NK-92 treated with Interleukin-12 subunit alpha and Interleukin-12 subunit beta, amount 100 ng/mL, for 24 hours (cell line): ENCODE measurements around the gene FN1.
"Not testable (repeated sequence)": the region's sequence is repeated elsewhere in the genome, so short reads cannot be mapped to it uniquely, and the experiment has no call there.

Experiments used
- DNase-seq: peaks from one replicate; lab custom pipeline; 2025; lab: John Stamatoyannopoulos, UW

FN1 gene

DNA sequence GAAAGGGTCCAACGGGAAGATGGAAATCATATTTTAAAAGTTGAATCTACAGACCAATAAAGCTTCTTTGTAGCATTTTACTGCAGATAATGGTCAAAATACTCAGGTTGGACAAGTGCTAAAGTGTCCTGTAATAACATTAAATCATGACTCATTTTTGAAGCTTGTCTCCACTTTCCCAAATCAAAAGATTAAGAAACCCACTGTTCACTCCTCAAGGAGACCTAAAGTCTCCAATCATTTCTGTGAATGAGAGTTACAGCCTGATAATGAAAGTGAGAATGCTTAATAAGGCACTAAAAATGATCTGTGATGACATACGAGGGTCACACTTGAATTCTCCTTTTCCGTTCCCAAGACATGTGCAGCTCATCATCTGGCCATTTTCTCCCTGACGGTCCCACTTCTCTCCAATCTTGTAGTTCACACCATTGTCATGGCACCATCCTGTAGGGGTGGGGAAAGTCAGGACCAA lies 70.6 kb downstream of the FN1 start:
- no peak for DNase-seq

DNA sequence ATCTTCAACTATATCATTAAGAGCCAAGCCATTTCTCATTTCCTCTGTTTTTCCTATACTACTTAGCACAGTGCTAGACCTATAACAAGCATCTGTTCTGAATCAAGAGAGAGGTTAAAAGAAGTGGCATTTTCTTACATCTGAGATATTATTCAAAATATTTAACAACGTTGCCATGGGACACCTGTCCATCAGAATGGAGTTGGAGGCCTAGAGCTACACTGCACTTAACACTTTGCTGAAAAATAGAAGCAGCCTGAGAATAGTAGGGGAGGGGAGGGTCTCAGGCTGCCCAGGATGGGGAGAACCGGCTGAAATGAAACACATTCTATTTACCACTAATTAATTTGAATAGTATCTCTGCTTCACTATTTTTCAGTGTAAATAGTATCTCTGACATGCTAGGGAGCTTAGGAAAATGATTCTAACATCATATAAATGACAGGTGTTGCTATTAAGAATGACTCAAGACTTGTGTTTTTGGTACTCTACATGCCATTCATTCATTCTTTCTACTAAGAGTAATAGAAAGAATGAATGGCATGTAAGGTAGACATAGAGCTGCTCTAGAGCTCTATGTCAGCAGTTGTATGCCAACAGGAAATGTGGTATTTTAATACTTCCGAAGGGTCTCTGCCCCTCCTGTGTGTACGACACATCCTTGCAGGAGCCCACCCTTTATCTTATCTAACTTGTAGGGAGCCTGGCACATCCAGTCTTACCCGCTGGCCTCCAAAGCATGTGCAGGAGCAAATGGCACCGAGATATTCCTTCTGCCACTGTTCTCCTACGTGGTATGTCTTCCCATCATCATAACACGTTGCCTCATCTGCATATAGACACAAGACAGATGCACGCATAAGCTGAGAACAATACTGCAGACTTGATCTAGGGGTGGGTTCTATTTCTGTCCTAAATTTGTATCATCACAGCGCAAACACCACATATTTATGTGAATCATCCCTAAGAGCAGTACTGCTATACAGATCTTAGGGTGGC lies 71.4 kb downstream of the FN1 start:
- no peak for DNase-seq

DNA sequence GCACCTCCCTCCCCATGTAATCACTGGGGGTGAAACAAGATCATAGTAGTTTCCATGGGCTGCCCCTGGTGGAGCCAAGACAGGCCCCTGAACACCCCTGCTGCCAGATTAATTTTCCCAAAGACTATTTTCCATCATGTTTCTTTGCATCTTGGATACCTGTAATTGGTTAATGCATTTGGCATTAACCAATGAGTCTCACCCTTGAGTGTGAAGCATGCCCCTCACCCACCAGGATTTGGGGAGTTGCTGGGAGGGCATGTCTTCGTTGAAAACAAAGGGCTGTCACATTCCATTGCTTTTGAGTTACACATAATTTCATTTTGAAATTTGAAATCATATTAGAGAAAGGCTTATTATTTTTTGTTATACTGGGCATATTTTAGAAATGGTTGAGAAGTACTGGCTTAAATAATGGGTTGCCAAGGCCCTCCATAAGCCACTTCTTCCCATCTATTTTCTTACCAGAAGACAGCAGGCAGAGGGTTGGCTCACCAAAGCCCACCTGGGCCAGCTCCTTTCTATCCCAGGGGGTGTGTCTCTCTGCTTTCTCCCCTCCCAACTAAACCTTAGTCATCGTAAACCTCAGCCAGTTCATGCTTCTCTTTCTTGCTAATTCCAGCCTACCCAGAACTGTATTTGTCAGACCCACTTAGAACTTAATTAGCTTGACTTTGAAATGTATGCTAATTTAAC lies 72.3 kb downstream of the FN1 start:
- DNase-seq, result no peak

DNA sequence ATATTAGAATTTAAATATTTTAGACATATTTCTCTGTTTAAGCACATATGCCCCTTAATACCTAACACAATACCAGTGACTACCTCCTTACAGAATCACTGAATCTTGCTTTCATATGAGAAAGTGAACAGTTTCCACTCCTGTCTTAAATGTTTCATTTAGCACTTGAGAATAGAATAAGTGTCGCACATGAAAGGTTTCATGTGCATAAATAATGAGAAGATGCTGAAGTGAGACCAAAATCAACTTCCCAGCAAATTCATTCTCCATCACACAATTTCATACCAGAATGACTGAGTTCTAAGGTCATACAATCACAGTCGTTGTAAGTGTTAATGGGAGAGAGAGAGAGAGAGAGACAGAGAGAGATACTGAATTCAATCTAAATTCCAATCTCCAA lies 72.8 kb downstream of the FN1 start:
- DNase-seq, result no peak

DNA sequence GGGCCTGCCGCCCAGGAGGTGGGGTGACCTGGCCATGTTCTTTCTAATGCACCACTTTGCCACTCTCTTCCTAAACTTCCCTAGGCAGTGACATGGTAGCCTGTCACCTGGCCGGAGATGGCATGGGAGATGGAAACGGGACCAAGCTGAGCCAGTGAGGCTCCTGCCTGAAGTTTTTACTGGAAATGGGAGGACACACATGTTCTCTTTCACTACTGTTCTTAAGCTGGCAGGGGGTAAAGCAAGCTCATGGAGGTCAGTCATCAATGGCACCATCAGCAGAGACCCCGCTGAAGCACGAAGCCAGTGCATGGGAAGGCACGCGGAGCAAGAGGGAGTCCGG lies 73.3 kb downstream of the FN1 start:
- DNase-seq, result no peak

DNA sequence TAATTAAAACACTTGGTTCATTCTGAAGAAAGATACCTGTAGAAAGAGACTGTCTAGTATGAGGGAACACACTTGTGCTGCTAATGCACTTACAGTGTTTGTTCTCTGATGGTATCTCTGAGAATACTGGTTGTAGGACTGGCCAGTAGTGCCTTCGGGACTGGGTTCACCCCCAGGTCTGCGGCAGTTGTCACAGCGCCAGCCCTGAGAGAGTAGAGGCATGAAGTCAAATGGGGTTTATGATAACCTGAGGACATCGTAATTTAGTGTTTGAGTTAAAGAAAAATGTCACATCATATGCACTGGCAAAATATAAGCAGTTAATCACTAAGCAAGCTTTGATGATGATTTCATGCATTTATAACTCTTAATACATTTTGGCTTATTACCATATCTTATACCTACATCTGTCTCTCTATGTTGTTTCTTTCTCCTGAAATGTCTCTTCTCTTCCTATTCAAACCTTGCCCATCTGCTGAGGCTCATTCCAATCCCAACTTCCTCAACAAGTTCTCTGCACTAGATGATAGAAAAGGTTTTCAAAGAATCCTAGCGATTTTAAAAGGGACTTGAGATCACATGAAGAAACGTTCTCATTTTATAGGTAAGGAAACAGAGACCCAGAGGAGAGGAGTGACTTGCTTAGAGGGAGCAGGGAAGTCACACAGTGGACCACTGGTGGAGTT lies 73.8 kb downstream of the FN1 start:
- DNase-seq, result no peak

DNA sequence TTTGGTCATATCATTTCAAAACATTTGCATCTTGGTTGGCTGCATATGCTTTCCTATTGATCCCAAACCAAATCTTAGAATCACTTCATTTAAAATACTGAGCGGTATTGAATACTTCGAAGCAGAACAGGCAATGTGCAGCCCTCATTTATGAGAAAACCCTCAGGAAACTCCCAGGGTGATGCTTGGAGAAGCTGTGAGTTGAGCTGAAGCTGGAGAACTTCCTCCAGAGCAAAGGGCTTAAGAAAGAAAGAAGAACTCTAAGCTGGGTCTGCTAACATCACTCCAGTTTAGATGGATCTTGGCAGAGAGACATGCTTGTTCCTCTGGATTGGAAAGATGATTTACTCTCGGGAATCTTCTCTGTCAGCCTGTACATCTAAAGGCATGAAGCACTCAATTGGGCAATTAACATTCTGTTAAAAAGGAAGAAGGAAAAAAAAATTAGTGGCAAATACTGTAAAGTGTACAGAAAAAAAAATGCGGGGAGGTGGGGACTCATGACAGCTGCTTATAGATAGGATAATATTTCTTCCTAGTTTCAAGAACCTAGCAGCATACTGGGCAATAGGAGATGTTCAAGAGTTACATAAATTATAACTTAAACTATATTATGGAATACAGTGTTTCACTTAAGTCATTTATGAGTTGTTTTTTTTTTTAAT lies 74.5 kb downstream of the FN1 start:
- DNase-seq, result no peak

DNA sequence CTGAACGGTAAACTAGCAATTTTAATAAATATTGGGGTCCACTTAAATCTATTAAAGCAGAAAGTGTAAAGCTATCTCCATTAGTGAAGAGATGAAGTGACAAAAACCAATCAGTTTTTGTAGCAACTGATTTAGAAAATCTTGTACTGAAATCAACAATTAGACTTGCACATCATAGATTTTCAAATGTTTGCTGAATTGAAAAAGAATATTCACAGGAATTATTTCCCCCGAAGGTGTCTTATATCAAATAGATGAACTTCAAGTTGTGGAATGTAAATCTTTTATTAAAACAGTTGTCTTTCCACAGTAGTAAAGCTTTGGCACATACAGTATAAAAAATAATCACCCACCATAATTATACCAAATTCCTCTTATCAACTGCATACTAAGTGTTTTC lies 75.3 kb downstream of the FN1 start:
- no peak for DNase-seq

DNA sequence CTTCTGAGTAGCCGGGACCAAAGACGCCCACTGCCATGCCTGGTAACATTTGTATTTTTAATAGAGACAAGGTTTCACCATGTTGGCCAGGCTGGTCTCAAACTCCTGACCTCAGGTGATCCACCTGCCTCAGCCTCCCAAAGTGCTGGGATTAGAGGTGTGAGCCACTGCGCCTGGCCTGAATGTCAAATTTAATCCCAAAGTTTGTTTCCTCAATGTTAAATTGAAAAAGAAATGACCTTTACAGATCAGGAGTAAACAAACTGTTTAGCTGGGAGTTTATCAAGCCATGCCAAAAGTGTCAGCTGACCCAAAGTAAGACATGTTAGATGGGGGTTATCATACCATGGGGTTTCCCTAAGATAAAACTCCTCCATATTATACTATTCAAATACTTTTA lies 75.8 kb downstream of the FN1 start:
- DNase-seq, result not testable (repeated sequence)

DNA sequence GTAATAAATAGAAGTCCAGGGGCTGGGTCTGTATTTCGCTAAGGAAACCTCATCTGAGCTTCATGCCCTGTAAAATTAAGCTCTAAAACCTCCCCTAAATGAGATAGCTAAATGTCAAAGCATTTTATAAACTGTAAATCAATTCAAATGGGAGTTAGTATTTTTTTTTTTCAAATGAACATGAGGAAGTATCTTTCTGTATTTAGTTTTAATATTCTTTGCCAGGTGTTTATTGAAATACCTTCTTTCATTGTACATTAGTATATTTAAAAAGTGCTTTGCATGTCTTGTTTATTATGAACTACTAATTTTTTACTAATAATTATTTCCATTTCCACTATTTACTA lies 76.3 kb downstream of the FN1 start:
- DNase-seq, result no peak

DNA sequence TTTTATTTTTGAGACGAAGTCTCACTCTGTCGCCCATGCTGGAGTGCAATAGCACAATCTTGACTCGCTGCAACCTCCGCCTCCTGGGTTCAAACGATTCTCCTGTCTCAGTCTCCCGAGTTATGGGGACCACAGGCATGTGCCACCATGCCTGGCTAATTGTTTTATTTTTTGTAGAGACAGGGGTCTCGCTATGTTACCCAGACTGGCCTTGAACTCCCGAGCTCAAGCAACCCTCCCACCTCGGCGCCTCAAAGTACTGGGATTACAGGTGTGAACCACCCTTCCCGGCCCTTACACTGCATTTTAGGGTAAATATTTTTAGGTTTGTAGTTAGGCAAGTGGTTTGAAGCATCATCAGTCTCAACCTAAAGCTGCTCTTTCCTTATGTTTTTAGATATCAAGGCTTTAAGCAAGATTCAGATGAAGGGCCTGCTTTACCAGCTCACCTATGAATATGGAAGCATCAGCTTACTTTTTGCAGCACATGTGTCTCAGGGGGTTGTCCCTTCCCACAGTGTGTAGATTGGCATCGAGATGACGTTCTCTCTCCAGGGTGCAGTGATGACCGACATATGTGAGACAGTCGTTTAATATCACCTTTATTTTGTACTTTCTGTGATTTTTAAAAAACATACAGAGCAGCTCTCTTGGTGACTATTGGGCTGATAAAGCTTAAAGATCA lies 76.8 kb downstream of the FN1 start:
- DNase-seq, result no peak

DNA sequence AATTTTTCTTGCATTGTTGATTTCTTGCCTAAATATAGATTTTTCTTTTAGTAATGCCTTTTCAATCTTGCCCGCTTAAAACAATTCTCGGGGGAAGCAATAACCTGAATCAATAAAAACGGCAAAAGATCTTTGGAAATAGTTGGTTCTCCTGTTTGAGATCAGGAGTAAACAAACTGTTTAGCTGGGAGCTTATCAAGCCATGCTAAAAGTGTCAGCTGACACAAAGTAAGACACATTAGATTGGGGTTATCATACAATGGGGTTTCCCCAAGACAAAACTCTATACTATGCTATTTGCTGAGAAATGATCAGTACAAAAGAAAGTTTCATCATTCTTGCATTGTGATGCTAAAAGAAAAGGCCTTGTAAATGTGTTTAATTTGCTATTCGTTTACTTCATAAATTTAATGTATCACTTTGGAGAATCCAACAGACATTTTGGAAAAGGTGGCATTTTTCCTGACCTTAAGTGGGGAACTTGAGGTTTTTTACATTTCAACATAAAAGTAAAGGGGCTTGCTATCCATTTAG lies 77.5 kb downstream of the FN1 start:
- no peak for DNase-seq

DNA sequence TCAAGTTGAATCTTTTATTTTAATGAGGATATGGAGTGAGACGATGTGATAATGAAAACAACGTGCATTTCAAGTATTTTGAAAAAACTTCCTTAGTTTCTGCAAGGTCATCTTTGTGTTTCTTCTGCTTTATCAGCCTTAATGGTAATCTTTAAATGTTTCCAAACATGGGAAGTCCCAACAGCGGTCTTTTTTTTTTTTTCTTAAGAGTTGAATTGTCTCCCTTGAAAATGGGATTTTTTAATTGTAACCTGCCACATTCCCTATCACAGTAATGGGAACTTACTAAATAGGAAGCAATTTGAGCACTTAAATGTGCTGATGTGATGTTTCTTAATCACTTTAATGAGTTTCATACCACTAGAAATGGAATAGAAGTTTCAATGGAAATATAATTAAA lies 78.2 kb downstream of the FN1 start:
- DNase-seq, result no peak

DNA sequence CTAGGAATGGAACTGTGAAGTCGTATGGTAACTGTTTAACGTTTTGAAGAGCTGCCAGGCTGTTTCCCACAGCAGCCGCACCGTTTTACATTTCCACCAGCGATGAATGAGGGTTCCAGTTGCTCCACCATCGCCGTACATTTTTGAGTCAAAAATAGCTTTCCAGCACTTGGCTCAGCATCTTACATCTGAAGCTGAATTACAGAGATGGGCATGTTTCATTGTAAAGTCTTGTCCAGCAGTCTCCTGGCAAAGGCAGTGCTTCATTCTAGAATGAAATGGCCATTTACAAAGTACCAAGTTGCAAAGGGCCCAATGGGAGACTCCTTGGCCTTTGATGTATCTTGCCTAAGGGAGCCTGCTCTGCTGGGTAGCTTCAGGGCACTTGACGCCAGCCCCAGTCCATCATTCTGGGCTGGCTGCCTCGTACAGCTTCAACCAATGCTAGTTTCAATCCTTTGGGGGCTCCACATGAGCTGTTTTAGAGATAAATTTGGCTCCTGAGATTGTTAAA lies 78.9 kb downstream of the FN1 start:
- no peak for DNase-seq

DNA sequence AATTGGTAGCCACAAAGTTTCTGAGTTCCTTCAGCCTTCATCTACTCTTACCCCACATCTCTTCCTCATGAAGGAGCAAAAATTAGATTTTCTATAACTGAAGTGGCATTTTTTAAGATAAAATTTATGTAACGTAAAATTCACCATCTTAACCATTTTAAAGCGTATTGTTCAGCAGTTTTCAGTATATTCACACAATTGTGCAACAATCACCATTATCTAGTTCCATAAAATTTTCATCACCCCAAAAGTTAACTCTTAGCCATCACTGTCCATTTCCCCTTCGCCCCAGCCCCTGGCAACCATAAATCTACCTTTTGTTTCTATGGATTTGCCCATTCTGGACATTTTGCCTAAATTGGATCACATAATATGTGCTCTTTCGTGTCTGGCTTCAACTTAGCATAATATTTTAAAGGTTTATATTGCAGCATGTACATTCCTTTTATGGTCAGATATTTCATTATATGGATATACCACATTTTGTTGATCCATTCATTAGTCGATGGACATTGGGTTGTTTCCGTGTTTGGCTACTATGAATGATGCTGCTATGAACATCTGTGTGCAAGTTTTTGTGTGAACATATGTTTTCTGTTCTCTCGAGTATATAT lies 79.4 kb downstream of the FN1 start:
- DNase-seq, result no peak

DNA sequence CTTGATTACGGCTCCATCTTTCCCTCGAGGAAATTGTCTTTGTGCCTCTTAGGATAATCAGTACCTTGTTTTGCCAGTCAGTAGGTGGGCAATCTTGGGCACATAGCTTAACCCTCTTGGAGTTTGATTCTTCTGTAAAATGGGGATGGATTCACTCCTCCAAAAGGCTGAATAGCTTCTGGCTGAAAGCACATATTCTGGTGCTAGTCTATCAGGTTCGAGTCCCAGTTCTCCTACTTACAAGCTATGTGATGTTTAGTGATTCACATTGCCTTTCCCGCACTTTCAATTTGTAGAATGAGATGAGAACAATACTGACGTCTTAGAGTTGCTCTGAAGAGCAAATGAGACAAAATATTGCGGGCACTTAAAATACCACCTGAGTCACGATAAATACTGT lies 80.1 kb downstream of the FN1 start:
- no peak for DNase-seq

DNA sequence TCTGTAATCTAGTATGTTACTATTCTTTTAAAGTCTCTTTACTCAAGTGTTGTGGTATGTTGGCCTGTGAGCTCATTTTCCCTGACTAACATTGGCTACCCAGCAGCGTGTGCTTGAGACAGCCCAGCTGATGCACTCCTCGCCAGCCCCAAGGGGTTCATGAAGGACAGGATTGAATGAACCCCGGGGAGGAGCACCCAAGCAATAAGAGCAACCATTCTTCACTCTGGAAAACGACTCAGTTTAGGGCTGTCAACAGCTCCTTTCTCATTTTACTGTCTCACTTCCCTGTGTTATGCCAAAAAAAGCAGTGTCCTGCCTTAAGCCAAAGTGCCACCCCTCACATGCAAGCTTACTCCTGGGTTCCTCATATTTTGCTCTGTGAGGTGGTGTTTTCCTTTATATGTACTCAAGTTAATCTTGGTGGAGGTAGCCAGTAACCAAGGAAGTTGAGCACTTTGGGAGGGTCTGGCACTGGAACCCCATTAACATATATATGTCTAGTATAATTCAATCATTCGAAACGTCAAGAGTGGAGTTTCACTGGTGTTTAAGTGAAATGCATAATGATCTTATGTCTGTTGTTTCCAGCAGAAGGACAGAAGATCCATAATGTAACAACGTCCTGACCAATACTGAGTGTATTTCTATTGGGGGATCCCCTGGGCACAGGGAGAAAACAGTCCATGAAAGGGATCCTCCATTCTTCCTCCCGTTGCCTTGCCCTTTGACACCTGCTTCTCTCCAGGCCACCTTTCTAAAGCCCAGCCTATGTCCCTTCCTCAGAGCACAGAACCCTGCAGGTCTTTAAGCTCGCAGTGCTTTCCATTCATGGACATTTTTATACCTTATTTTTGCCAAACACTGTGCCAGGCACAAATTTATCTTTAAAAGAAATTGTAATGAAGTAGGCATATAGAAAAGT lies 80.8 kb downstream of the FN1 start:
- DNase-seq, result no peak

DNA sequence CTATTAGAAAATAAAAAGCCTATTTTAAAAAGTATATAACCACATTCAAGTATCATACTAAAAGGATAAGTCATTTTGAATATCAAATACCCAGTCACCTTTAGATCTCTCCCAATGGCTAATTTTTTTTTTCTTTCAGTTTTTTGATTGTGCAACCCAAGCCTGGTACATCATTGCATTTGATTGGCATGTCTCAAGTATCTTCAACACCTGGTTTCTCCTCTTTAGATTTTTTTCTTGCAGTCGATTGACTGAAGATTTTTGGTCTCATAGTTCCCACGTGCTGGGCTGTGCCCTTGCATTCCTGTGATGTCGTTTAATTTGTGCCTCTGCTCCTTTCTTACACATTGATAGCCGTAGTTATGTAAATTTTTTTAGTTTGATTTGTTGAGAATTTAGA lies 83.3 kb downstream of the FN1 start:
- no peak for DNase-seq

DNA sequence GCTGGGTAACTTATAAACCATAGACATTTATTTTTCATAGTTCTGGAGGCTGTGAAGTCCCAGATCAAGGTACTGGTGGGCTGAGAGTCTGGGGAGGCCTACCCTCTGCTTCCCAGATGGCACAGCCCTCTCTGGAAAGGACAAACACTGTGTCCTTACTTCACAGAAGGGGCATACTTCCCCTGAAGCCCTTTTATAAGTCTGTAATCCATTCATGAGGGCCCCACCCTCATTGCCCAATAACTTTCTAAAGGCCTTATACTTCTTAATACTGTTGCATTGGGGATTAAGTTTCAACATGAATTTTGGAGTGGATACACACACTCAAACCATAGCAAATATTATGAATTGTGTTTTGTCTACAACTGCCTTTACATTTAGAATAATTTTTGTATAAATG lies 88.0 kb downstream of the FN1 start:
- no peak for DNase-seq
